WTC11 (cell line): ENCODE measurements around the gene KCNJ11.

ENCODE experiments used
- CREB1 ChIP-seq: sonication (generic); formaldehyde crosslinking; IDR thresholded peaks from 2 replicates; pipeline ENCODE4 v1.8.0; 2023; ENCODE audit warnings: mild to moderate bottlenecking, missing genetic modification reagents
- CTCF ChIP-seq: fragments of 200-600 bp; IDR thresholded peaks from 2 replicates; pipeline ENCODE4 v1.8.0; 2022; ENCODE audit warnings: antibody characterized with exemption
- E2F4 ChIP-seq: sonication (generic); formaldehyde crosslinking; IDR thresholded peaks from 2 replicates; pipeline ENCODE4 v1.8.1; 2022; ENCODE audit warnings: low read depth, mild to moderate bottlenecking, moderate library complexity, missing genetic modification reagents, borderline replicate concordance
- HMGXB4 ChIP-seq: sonication (generic); formaldehyde crosslinking; IDR thresholded peaks from 2 replicates; pipeline ENCODE4 v1.8.1; 2023; ENCODE audit warnings: mild to moderate bottlenecking, moderate library complexity, missing genetic modification reagents
- NR2C2 ChIP-seq: sonication (generic); formaldehyde crosslinking; IDR thresholded peaks from 2 replicates; pipeline ENCODE4 v1.8.0; 2022; ENCODE audit warnings: mild to moderate bottlenecking, missing genetic modification reagents
- NR3C1 ChIP-seq: sonication (generic); formaldehyde crosslinking; conservative IDR thresholded peaks from 2 replicates; pipeline ENCODE4 v1.8.1; 2023; ENCODE audit warnings: low read depth, mild to moderate bottlenecking, missing genetic modification reagents
- SMAD3 ChIP-seq: sonication (generic); formaldehyde crosslinking; IDR thresholded peaks from 2 replicates; pipeline ENCODE4 v1.8.0; 2022; ENCODE audit warnings: missing genetic modification reagents, mild to moderate bottlenecking, borderline replicate concordance
- SMAD4 ChIP-seq: sonication (generic); formaldehyde crosslinking; IDR thresholded peaks from 2 replicates; pipeline ENCODE4 v1.8.0; 2022; ENCODE audit warnings: mild to moderate bottlenecking, missing genetic modification reagents
- TF ChIP-seq, protein P1 (sequence below): sonication (generic); formaldehyde crosslinking; IDR thresholded peaks from 2 replicates; pipeline ENCODE4 v1.8.0; 2022; ENCODE audit warnings: mild to moderate bottlenecking, missing genetic modification reagents
- TF ChIP-seq, protein P2 (sequence below): sonication (generic); formaldehyde crosslinking; IDR thresholded peaks from 2 replicates; pipeline ENCODE4 v1.8.1; 2022; ENCODE audit warnings: low read depth, missing genetic modification reagents, borderline replicate concordance
- TF ChIP-seq, protein P3 (sequence below): sonication (generic); formaldehyde crosslinking; IDR thresholded peaks from 2 replicates; pipeline ENCODE4 v1.8.1; 2022; ENCODE audit warnings: mild to moderate bottlenecking, missing genetic modification reagents, moderate library complexity, borderline replicate concordance

GRCh38 chr11:17347676-17348075, 40.8 kb downstream of the KCNJ11 start:
- TF ChIP-seq CTCF (no peak), HMGXB4 (no peak), NR3C1 (CRISPR knock-in tag) (no peak), NR2C2 (no peak), SMAD3 (CRISPR knock-in tag) (no peak), SMAD4 (CRISPR knock-in tag) (no peak), CREB1 (CRISPR knock-in tag) (no peak), E2F4 (CRISPR knock-in tag) (no peak)
- TF ChIP-seq, protein P1, sequence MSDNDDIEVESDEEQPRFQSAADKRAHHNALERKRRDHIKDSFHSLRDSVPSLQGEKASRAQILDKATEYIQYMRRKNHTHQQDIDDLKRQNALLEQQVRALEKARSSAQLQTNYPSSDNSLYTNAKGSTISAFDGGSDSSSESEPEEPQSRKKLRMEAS (CRISPR knock-in tag), result no peak
- TF ChIP-seq, protein P2, sequence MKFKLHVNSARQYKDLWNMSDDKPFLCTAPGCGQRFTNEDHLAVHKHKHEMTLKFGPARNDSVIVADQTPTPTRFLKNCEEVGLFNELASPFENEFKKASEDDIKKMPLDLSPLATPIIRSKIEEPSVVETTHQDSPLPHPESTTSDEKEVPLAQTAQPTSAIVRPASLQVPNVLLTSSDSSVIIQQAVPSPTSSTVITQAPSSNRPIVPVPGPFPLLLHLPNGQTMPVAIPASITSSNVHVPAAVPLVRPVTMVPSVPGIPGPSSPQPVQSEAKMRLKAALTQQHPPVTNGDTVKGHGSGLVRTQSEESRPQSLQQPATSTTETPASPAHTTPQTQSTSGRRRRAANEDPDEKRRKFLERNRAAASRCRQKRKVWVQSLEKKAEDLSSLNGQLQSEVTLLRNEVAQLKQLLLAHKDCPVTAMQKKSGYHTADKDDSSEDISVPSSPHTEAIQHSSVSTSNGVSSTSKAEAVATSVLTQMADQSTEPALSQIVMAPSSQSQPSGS, result no peak
- TF ChIP-seq, protein P3, sequence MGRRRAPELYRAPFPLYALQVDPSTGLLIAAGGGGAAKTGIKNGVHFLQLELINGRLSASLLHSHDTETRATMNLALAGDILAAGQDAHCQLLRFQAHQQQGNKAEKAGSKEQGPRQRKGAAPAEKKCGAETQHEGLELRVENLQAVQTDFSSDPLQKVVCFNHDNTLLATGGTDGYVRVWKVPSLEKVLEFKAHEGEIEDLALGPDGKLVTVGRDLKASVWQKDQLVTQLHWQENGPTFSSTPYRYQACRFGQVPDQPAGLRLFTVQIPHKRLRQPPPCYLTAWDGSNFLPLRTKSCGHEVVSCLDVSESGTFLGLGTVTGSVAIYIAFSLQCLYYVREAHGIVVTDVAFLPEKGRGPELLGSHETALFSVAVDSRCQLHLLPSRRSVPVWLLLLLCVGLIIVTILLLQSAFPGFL, result no peak
